K562 (cell line): ENCODE results near the gene PTPN7. TPM values are rescaled to one million over a fixed set of nuclear protein-coding genes. Genes with fewer than 3 reads are reported as not detected.
A peak's percentile ranks its signal among the peaks of the same experiment; 100 is the strongest.

ENCODE experiments used
- ATAC-seq: fragments of 200-7000 bp; cut with Tn5 transposase; 3 replicates; pipeline ENCODE4 v1.9.1; 2020; ENCODE audit warnings: moderate library complexity
- BruUV-seq: library from RNA; stranded (reverse); fragments of 400-500 nt; replicated peaks from 2 replicates; lab custom pipeline; 2021; lab: Mats Ljungman, UMichigan
- CTCF ChIA-PET: fragments of 300-600 bp; formaldehyde crosslinking; extraction: SDS; loops from one replicate; lab custom pipeline; 2021; ENCODE audit warnings: low intra/inter-chr PET ratio; lab: Yijun Ruan, JAX
- POLR2A ChIA-PET: fragments of 300-600, 350-650 bp; sonication (Branson Sonifier 250); formaldehyde crosslinking; extraction: SDS; loops from one replicate; lab custom pipeline; 2021; ENCODE audit warnings: antibody characterized with exemption, inconsistent platforms; lab: Yijun Ruan, JAX
- DNase-seq, 4 experiments: peaks; one replicate each; pipeline versions ENCODE4 v3.0.0 to v3.0.0-alpha.2; 2011 to 2018; ENCODE audit warnings: low spot score in 3 of 4, mixed read lengths in 3 of 4; ENCODE audit errors: extremely low read depth in 1 of 4
- FAIRE-seq: peaks from 2 replicates; lab custom pipeline; 2011; peaks lifted over from hg19 to GRCh38; lab: Jason Lieb, UNC
- H2AFZ ChIP-seq: 2 replicates; pipeline ENCODE4 v1.6.0; 2011; ENCODE audit warnings: low read depth, low read length, control low read depth, inconsistent platforms
- H3K27ac ChIP-seq: fragments of 200-600 bp; 3 replicates; pipeline ENCODE4 v1.8.0; 2011; ENCODE audit warnings: low read depth, mild to moderate bottlenecking, control low read depth, inconsistent platforms, low read length, moderate library complexity, mixed read lengths; ENCODE audit errors: extremely low read depth
- H3K27me3 ChIP-seq, 2 experiments: fragments of 300-600 bp in 1 of 2; 2 replicates in 1 of 2; 3 replicates in 1 of 2; pipeline versions ENCODE4 v1.6.0 to v1.8.0; 2011; ENCODE audit warnings: inconsistent platforms in 2 of 2, low read length in 2 of 2, mild to moderate bottlenecking in 1 of 2, mixed read lengths in 1 of 2, moderate library complexity in 1 of 2; ENCODE audit not compliant: control insufficient read depth in 2 of 2, insufficient read depth in 2 of 2
- H3K36me3 ChIP-seq: fragments of 300-600 bp; 3 replicates; pipeline ENCODE4 v1.8.0; 2011; ENCODE audit warnings: mild to moderate bottlenecking, low read length, inconsistent platforms; ENCODE audit not compliant: control insufficient read depth, insufficient read depth
- H3K4me1 ChIP-seq, 2 experiments: fragments of 200-600 bp in 1 of 2; replicated peaks in 1 of 2; 2 replicates in 1 of 2; 3 replicates in 1 of 2; pipeline versions ENCODE4 v1.5.1 to v1.8.0; 2011; ENCODE audit warnings: inconsistent platforms in 2 of 2, low read length in 2 of 2, mild to moderate bottlenecking in 1 of 2, mixed read lengths in 1 of 2, moderate library complexity in 1 of 2; ENCODE audit not compliant: control insufficient read depth in 2 of 2, insufficient read depth in 2 of 2
- H3K4me2 ChIP-seq: 2 replicates; pipeline ENCODE4 v1.6.1; 2011; ENCODE audit warnings: low read length, control low read depth, inconsistent platforms, mixed read lengths; ENCODE audit not compliant: insufficient read depth
- H3K4me3 ChIP-seq: fragments of 200-600 bp; sonication (generic), shearing (Covaris generic); 2 replicates; pipeline ENCODE4 v1.5.1; 2016; ENCODE audit warnings: control low read depth, inconsistent platforms
- H3K79me2 ChIP-seq: fragments of 200-600 bp; 3 replicates; pipeline ENCODE4 v1.8.0; 2011; ENCODE audit warnings: low read length, inconsistent platforms; ENCODE audit not compliant: control insufficient read depth, insufficient read depth
- H3K9ac ChIP-seq, 2 experiments: 2 replicates each; pipeline versions ENCODE4 v1.6.0 to v1.6.1; 2011; ENCODE audit warnings: low read depth in 2 of 2, low read length in 2 of 2, control low read depth in 1 of 2, inconsistent platforms in 1 of 2, mild to moderate bottlenecking in 1 of 2, mixed read lengths in 1 of 2; ENCODE audit not compliant: insufficient read depth in 1 of 2
- H3K9me1 ChIP-seq: one replicate; pipeline ENCODE4 v1.6.0; 2011; ENCODE audit warnings: inconsistent platforms, mild to moderate bottlenecking, low read length, moderate library complexity; ENCODE audit not compliant: control insufficient read depth, insufficient read depth
- H3K9me3 ChIP-seq: replicated peaks from 2 replicates; pipeline ENCODE4 v1.5.1; 2011; ENCODE audit warnings: low read depth, low read length, inconsistent platforms; ENCODE audit not compliant: control insufficient read depth, insufficient read depth
- H4K20me1 ChIP-seq: replicated peaks from 2 replicates; pipeline ENCODE4 v1.6.1; 2011; ENCODE audit warnings: low read length, inconsistent platforms, mixed read lengths; ENCODE audit not compliant: control insufficient read depth, insufficient read depth
- BDP1 ChIP-seq: IDR thresholded peaks from 3 replicates; pipeline ENCODE4 v1.6.1; 2011; ENCODE audit not compliant: insufficient read length, insufficient read depth
- BRD4 ChIP-seq: fragments of 200-600 bp; sonication (generic); IDR thresholded peaks from 2 replicates; pipeline ENCODE4 v1.6.1; 2017; ENCODE audit warnings: inconsistent platforms
- CSDE1 ChIP-seq, 2 experiments: fragments of 450-650 bp; IDR thresholded peaks; 2 replicates each; pipeline ENCODE4 v1.6.1; 2016; ENCODE audit warnings: mild to moderate bottlenecking in 1 of 2
- ELF4 ChIP-seq: fragments of 450-650 bp; formaldehyde crosslinking; IDR thresholded peaks from 2 replicates; pipeline ENCODE4 v1.4.0; 2022; ENCODE audit warnings: missing genetic modification characterization
- FUS ChIP-seq: fragments of 200-400 bp; formaldehyde crosslinking; optimal IDR thresholded peaks from 2 replicates; pipeline ENCODE3; 2017; ENCODE audit warnings: low read depth, low read length
- GABPB1 ChIP-seq: sonication (generic); formaldehyde crosslinking; IDR thresholded peaks from 2 replicates; pipeline ENCODE4 v1.8.0; 2022; ENCODE audit warnings: mild to moderate bottlenecking, missing genetic modification reagents
- MAFK ChIP-seq: IDR thresholded peaks from 2 replicates; pipeline ENCODE4 v1.6.1; 2011; ENCODE audit warnings: low read length, improper control_type of control experiment
- MAZ ChIP-seq, 2 experiments: fragments of 450-650 bp in 1 of 2; sonication (generic) in 1 of 2; formaldehyde crosslinking; IDR thresholded peaks in 1 of 2; conservative IDR thresholded peaks in 1 of 2; 2 replicates each; pipeline versions ENCODE4 v1.4.0 to v1.5.0; 2020; ENCODE audit warnings: mild to moderate bottlenecking in 1 of 2, missing genetic modification reagents in 1 of 2
- MEIS2 ChIP-seq: fragments of 450-650 bp; IDR thresholded peaks from 2 replicates; pipeline ENCODE4 v1.6.1; 2014; ENCODE audit warnings: mild to moderate bottlenecking; ENCODE audit not compliant: partially characterized antibody
- POLR2G ChIP-seq: fragments of 200-400 bp; formaldehyde crosslinking; IDR thresholded peaks from 2 replicates; pipeline ENCODE4 v1.6.1; 2017; ENCODE audit warnings: low read depth, mild to moderate bottlenecking, antibody characterized with exemption, low read length, moderate library complexity
- TAF1 ChIP-seq: IDR thresholded peaks from 2 replicates; pipeline ENCODE4 v1.6.1; 2011; ENCODE audit warnings: mild to moderate bottlenecking, low read length, moderate library complexity; ENCODE audit not compliant: insufficient read depth, control insufficient read depth, severe bottlenecking; ENCODE audit errors: extremely low read depth
- TAF15 ChIP-seq: fragments of 200-400 bp; formaldehyde crosslinking; IDR thresholded peaks from 2 replicates; pipeline ENCODE4 v1.6.1; 2017; ENCODE audit warnings: mild to moderate bottlenecking, low read depth, low read length, moderate library complexity
- TCF7 ChIP-seq: sonication (generic); IDR thresholded peaks from 2 replicates; pipeline ENCODE4 v1.6.1; 2016; ENCODE audit warnings: antibody characterized with exemption, borderline replicate concordance
- YY1 ChIP-seq, 3 experiments: IDR thresholded peaks; 2 replicates each; pipeline ENCODE4 v1.6.1; 2011; ENCODE audit warnings: low read length in 2 of 3, mild to moderate bottlenecking in 2 of 3, moderate library complexity in 2 of 3, borderline replicate concordance in 1 of 3, control low read depth in 1 of 3, low read depth in 1 of 3; ENCODE audit not compliant: insufficient read depth in 3 of 3, insufficient replicate concordance in 2 of 3, control insufficient read depth in 1 of 3, insufficient read length in 1 of 3; ENCODE audit errors: extremely low read depth in 1 of 3
- ZNF644 ChIP-seq: fragments of 200-800 bp; sonication (Bioruptor generic); IDR thresholded peaks from 2 replicates; pipeline ENCODE4 v1.6.1; 2016; ENCODE audit warnings: low read depth, missing genetic modification characterization, missing compliant biosample characterization
- ZNF740 ChIP-seq, 3 experiments: fragments of 200-800 bp in 1 of 3; sonication (Bioruptor generic) in 1 of 3; sonication (generic) in 1 of 3; formaldehyde crosslinking in 1 of 3; IDR thresholded peaks; 2 replicates each; pipeline versions ENCODE4 v1.6.1 to v1.8.0; 2016 to 2022; ENCODE audit warnings: mild to moderate bottlenecking in 2 of 3, missing compliant biosample characterization in 2 of 3, missing genetic modification characterization in 2 of 3, missing genetic modification reagents in 1 of 3
- ZSCAN29 ChIP-seq: fragments of 450-650 bp; IDR thresholded peaks from 2 replicates; pipeline ENCODE4 v1.6.1; 2017
- WGBS: fragments of 100-300 bp; shearing (Covaris generic); methylation state at CpG from one replicate; pipeline ENCODE4 v1.1.6; 2016; ENCODE audit warnings: low coverage, mixed read lengths; ENCODE audit not compliant: insufficient coverage; ENCODE audit errors: missing lambda C conversion rate; 5-methylcytosine and 5-hydroxymethylcytosine counted together
- in situ Hi-C: fragments of 300-500 bp; cut with MboI; formaldehyde crosslinking; loops from 4 replicates; pipeline ENCODE4 v1.15.0; 2018; ENCODE audit warnings: inconsistent platforms, mixed read lengths
- intact Hi-C: fragments of 100-400 bp; cut with micrococcal nuclease; formaldehyde crosslinking; loops from 2 replicates; pipeline ENCODE4 v1.14.2; 2022
- polyA plus RNA-seq, 8 experiments: library from polyadenylated mRNA; depleted of rRNA in 4 of 8; stranded (reverse) in 5 of 8; unstranded in 3 of 8; fragments of >200 nt; fragmentation: Nextera tagmentation in 2 of 8; fragmentation: Illumina TruSeq in 1 of 8; extraction: Ambion mirVana in 2 of 8; extraction: Trizol in 1 of 8; gene quantifications; 2 replicates each; pipeline versions ENCODE4 v1.2.1 to v1.2.3, GENCODE V29; 2011 to 2014; ENCODE audit warnings: inconsistent platforms in 1 of 8, missing spikeins in 1 of 8
- total RNA-seq, 7 experiments: library from RNA; depleted of rRNA in 6 of 7; stranded (reverse); fragments of >200 nt in 6 of 7; fragmentation: Illumina TruSeq in 2 of 7; extraction: Trizol in 2 of 7; gene quantifications; 2 replicates each; pipeline versions ENCODE4 v1.2.1 to v1.2.3, GENCODE V29; 2011 to 2021; ENCODE audit warnings: low replicate concordance in 1 of 7
- TF ChIP-seq, protein P1 (sequence below): fragments of 450-650 bp; IDR thresholded peaks from 2 replicates; pipeline ENCODE4 v1.6.1; 2016; ENCODE audit warnings: missing biosample characterization, missing genetic modification characterization

Gene PTPN7
- total and polyA plus RNA-seq, 9 of the 15 experiments (the other 6 are each of a cell fraction or from before 2014, with no cell fraction given), result 18.7 to 144 (median 120) TPM

DNA sequence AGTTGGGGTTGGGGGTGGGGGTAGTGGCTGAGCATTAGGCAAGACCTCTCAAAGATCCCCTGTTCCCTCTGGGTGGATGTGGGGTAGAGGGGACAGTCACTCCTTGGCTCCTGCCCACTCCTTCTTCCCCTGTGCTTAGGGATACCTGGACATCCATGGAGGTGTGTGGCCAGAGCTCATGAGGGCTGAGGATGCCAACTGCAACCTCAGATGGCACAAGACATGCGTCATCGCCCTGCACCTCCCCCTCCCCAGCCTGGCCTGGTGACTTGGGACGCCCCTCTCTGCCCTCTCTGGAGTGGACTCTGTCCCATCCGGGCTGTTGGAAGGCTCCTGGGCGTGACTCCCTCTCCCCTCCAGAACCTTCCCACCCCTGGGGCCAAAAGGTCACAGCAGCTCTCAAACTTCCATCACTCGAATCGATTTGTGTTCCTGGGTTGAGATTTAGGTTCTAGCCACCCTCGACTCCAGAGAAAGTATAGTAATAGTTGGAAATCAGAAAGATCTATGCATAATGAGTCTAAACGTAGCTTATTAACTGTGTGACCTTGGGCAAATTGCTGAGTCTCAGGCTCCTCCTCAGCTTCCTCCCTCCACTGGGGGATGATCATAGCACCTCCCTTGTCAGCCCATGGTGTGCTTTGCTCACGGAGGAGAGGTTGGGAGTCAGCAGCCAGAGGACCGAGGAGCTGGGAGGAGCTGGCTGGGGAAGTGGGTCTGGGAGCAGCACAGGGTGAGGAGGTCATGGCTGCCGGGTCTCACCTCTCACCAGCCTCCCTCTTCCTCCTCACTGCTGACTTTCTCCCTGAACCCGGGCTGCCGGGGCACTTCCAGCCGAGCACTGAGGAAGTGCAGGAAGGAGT lies 2.2 kb upstream of the PTPN7 start:
- FAIRE-seq (peak; percentile 86), ATAC-seq (peak; percentile 24), DNase-seq (peak; percentile 41 to 88 (median 63))
- Histone ChIP-seq H3K9me1 (no peaks in the 10 kb centered on the region), H3K27ac (peak overlapping the region; percentile 99), H4K20me1 (no peaks in the 10 kb centered on the region), H3K79me2 (peaks cover 94% of the 10 kb centered on the region), H3K9ac (peak overlapping the region; percentile 89 to 92), H3K4me2 (peak overlapping the region; percentile 90), H3K4me1 (peaks cover 84 to 94% of the 10 kb centered on the region in 2 experiments), H3K36me3 (peaks cover 13% of the 10 kb centered on the region; the same call in 2 of the 3 replicates), H3K9me3 (no peaks in the 10 kb centered on the region), H2AFZ (peak overlapping the region; percentile 37), H3K27me3 (no peaks in the 10 kb centered on the region), H3K4me3 (peak overlapping the region; percentile 57)
- ChIA-PET CTCF (no interaction called here), POLR2A (interaction anchor here (0.7 to 2.9 kb wide), 12 partner anchors 8 to 684 kb away, joined by 3 to 21 read pairs (median 3); partner anchors contain the start of gene ARL8A)
- in situ Hi-C loops, result no loop called here
- no TSS peak for BruUV-seq
- WGBS, result 6% methylated on average over 15 of the region's 15 CpGs
- intact Hi-C loops, result no loop called here
- TF ChIP-seq FUS, result no peak
- peak; percentile 33; the same call in 1 of the 2 replicates for TF ChIP-seq BRD4
- peak; percentile 63 for TF ChIP-seq POLR2G
- peak; percentile 57 for TF ChIP-seq MAFK
- TF ChIP-seq, protein P1, sequence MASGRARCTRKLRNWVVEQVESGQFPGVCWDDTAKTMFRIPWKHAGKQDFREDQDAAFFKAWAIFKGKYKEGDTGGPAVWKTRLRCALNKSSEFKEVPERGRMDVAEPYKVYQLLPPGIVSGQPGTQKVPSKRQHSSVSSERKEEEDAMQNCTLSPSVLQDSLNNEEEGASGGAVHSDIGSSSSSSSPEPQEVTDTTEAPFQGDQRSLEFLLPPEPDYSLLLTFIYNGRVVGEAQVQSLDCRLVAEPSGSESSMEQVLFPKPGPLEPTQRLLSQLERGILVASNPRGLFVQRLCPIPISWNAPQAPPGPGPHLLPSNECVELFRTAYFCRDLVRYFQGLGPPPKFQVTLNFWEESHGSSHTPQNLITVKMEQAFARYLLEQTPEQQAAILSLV (tag), result peak; percentile 33; the same call in 1 of the 2 replicates
- TF ChIP-seq CSDE1 (IDR thresholded peaks at IDR 0.05), result 0 out of 4 replicates have a peak, but pooled peaks of 1 of the 2 experiments have one; percentile 32
- TF ChIP-seq YY1 (IDR thresholded peaks at IDR 0.05; ENCODE audit: borderline replicate concordance in 1 of 3, control insufficient read depth in 1 of 3, extremely low read depth in 1 of 3, insufficient read depth in 3 of 3, insufficient read length in 1 of 3, insufficient replicate concordance in 2 of 3, low read depth in 1 of 3, low read length in 2 of 3), result peak in 1 of 3 experiments; percentile 56
- no peak for TF ChIP-seq ZSCAN29
- no peak for TF ChIP-seq TCF7
- no peak for TF ChIP-seq TAF15
- TF ChIP-seq TAF1, result peak; percentile 56
- TF ChIP-seq ZNF740 (CRISPR knock-in tag; IDR thresholded peaks at IDR 0.05), result 0 out of 2 replicates have a peak, but pooled peaks have one; percentile 10
- TF ChIP-seq ZNF740 (tag; IDR thresholded peaks at IDR 0.05), result no peak
- TF ChIP-seq MEIS2, result peak; percentile 26
- peak; percentile 64; the same call in 1 of the 2 replicates for TF ChIP-seq ELF4 (CRISPR knock-in tag)
- TF ChIP-seq MAZ (CRISPR knock-in tag; conservative IDR thresholded peaks at IDR 0.05 in 1 of 2, IDR thresholded peaks at IDR 0.05 in 1 of 2), result peak; percentile 29 to 70; a peak in 3 of 4 replicates
- TF ChIP-seq BDP1, result no peak
- 0 out of 2 replicates have a peak, but pooled peaks have one; percentile 44 for TF ChIP-seq GABPB1 (CRISPR knock-in tag)
- 0 out of 2 replicates have a peak, but pooled peaks have one; percentile 1 for TF ChIP-seq ZNF644 (tag)
